Measurements from ENCODE around the gene LIX1L. TPM values are rescaled to one million over a fixed set of nuclear protein-coding genes. Genes with fewer than 3 reads are reported as not detected.
A peak's percentile ranks its signal among the peaks of the same experiment; 100 is the strongest.

LIX1L gene
- total and polyA plus RNA-seq, 12 donors = 7.1 to 30.0 (median 23.8) TPM

- peak overlapping the region; percentile 59 to 94 (median 72) for H3K4me3 ChIP-seq
- H3K27me3 ChIP-seq = peaks cover 0 to 12% (median 0%) of the 10 kb centered on the region in 7 donors
- H3K4me1 ChIP-seq = peaks cover 8 to 44% (median 19%) of the 10 kb centered on the region in 9 donors
- no peaks in the 10 kb centered on the region for H3K36me3 ChIP-seq
- ATAC-seq (peak; percentile 4 to 37 (median 28)), DNase-seq (no peak)
- 28 to 42% methylated on average over 11 of the region's 11 CpGs for WGBS, 2 donors
- H3K9me3 ChIP-seq = no peaks in the 10 kb centered on the region
- no peak for TF ChIP-seq CTCF (IDR thresholded peaks at IDR 0.05)
- intact Hi-C loops (cut with DNase I) = loop anchor here in 1 of 10 donors (1.0 kb wide), 1 partner anchor 41 kb away; the partner anchor contains the start of gene NUDT17
- H3K27ac ChIP-seq = peak overlapping the region in 7 of 10 donors; percentile 20 to 71 (median 65)
These were observed 71.4 kb downstream of the LIX1L start for GRCh38 chr1:145886390-145886789.

- H3K9me3 ChIP-seq = no peaks in the 10 kb centered on the region
- peaks cover 2 to 38% (median 13%) of the 10 kb centered on the region in 9 donors for H3K4me1 ChIP-seq
- H3K27ac ChIP-seq = peak within 1 kb of the TSS in 7 of 10 donors; percentile 20 to 71 (median 65)
- H3K36me3 ChIP-seq = no peaks in the 10 kb centered on the region
- ATAC-seq (peak; percentile 90 to 96 (median 94)), DNase-seq (peak; percentile 86)
- TF ChIP-seq CTCF (IDR thresholded peaks at IDR 0.05) = no peak
- WGBS, 2 donors = 1% methylated on average over 33 to 36 of the region's 36 CpGs
- intact Hi-C loops (cut with DNase I) = loop anchor here in 1 of 10 donors (1.0 kb wide), 1 partner anchor 41 kb away; the partner anchor contains the start of gene NUDT17
- H3K4me3 ChIP-seq = peak within 1 kb of the TSS; percentile 59 to 94 (median 72)
- H3K27me3 ChIP-seq = peaks cover 0 to 12% (median 0%) of the 10 kb centered on the region in 7 donors
These were observed 72.0 kb downstream of the LIX1L start, which contains the start of gene ANKRD35 for GRCh38 chr1:145885738-145886287. Gene ANKRD35, minus strand, starts transcription at chr1:145885866. Its CDS starts 108 bp downstream, at chr1:145885758.

- H3K9me3 ChIP-seq = no peaks in the 10 kb centered on the region
- H3K27ac ChIP-seq = no peak overlapping the region
- ATAC-seq (no peak), DNase-seq (no peak)
- no peak overlapping the region for H3K4me3 ChIP-seq
- 89 to 100% methylated on average over 1 of the region's 1 CpG for WGBS, 2 donors
- peaks cover 0 to 27% (median 9%) of the 10 kb centered on the region in 9 donors for H3K4me1 ChIP-seq
- peaks cover 0 to 12% (median 0%) of the 10 kb centered on the region in 7 donors for H3K27me3 ChIP-seq
- no peaks in the 10 kb centered on the region for H3K36me3 ChIP-seq
- intact Hi-C loops (cut with DNase I) = no loop called here
- no peak for TF ChIP-seq CTCF (IDR thresholded peaks at IDR 0.05)
These were observed 73.1 kb downstream of the LIX1L start for GRCh38 chr1:145884675-145885074.

Other genes with a start within 250 kb of the LIX1L start
- gene CD160, start 238.5 kb downstream of the LIX1L start, total RNA-seq = under 1 TPM in 2 of 10 donors, not detected in 8; 0.18 to 0.58 TPM
- under 1 TPM in 1 of 2 donors, not detected in 1; 0.03 TPM for gene CD160, start 238.5 kb downstream of the LIX1L start, polyA plus RNA-seq
- 10 to 100 TPM; 39.2 to 99.0 (median 56.3) TPM for gene RNF115, start 133.9 kb downstream of the LIX1L start, total RNA-seq
- 10 to 100 TPM; 12.8 to 25.2 TPM for gene RNF115, start 133.9 kb downstream of the LIX1L start, polyA plus RNA-seq
- gene POLR3C, start 133.8 kb downstream of the LIX1L start, total RNA-seq = 10 to 100 TPM; 11.8 to 18.1 (median 16.1) TPM
- gene POLR3C, start 133.8 kb downstream of the LIX1L start, polyA plus RNA-seq = 10 to 100 TPM in 1 of 2 donors, 1 to 10 TPM in 1; 8.0 to 11.3 TPM
- gene NUDT17, start 112.4 kb downstream of the LIX1L start, total RNA-seq = 1 to 10 TPM; 1.8 to 4.9 (median 3.6) TPM
- gene NUDT17, start 112.4 kb downstream of the LIX1L start, polyA plus RNA-seq = 1 to 10 TPM in 1 of 2 donors, under 1 TPM in 1; 0.75 to 4.0 TPM
- gene PIAS3, start 98.9 kb downstream of the LIX1L start, total RNA-seq = 10 to 100 TPM; 12.6 to 21.0 (median 15.0) TPM
- 10 to 100 TPM; 19.9 to 28.7 TPM for gene PIAS3, start 98.9 kb downstream of the LIX1L start, polyA plus RNA-seq
- gene ANKRD35, start 72.2 kb downstream of the LIX1L start, total RNA-seq = 1 to 10 TPM in 1 of 10 donors, under 1 TPM in 9; 0.28 to 1.2 (median 0.56) TPM
- 1 to 10 TPM in 1 of 2 donors, under 1 TPM in 1; 0.80 to 2.1 TPM for gene ANKRD35, start 72.2 kb downstream of the LIX1L start, polyA plus RNA-seq
- 1 to 10 TPM; 1.1 to 3.2 (median 1.6) TPM for gene ITGA10, start 48.0 kb downstream of the LIX1L start, total RNA-seq
- 1 to 10 TPM; 1.9 to 4.2 TPM for gene ITGA10, start 48.0 kb downstream of the LIX1L start, polyA plus RNA-seq
- 10 to 100 TPM; 20.4 to 26.3 (median 23.0) TPM for gene PEX11B, start 39.3 kb downstream of the LIX1L start, total RNA-seq
- gene PEX11B, start 39.3 kb downstream of the LIX1L start, polyA plus RNA-seq = 10 to 100 TPM; 17.7 to 24.5 TPM
- gene RBM8A, start 30.5 kb downstream of the LIX1L start, total RNA-seq = 10 to 100 TPM; 55.5 to 90.5 (median 67.4) TPM
- gene RBM8A, start 30.5 kb downstream of the LIX1L start, polyA plus RNA-seq = 100 to 1,000 TPM in 1 of 2 donors, 10 to 100 TPM in 1; 34.5 to 151 TPM
- 1 to 10 TPM in 6 of 10 donors, under 1 TPM in 4; 0.66 to 1.5 (median 1.0) TPM for gene ANKRD34A, start 6.6 kb upstream of the LIX1L start, total RNA-seq
- 1 to 10 TPM in 1 of 2 donors, under 1 TPM in 1; 0.88 to 1.7 TPM for gene ANKRD34A, start 6.6 kb upstream of the LIX1L start, polyA plus RNA-seq
- 10 to 100 TPM; 30.9 to 44.7 (median 38.5) TPM for gene POLR3GL, start 6.7 kb upstream of the LIX1L start, total RNA-seq
- 10 to 100 TPM; 44.2 to 64.5 TPM for gene POLR3GL, start 6.7 kb upstream of the LIX1L start, polyA plus RNA-seq
- 1,000 to 10,000 TPM in 2 of 10 donors, 100 to 1,000 TPM in 8; 544 to 1,142 (median 777) TPM for gene TXNIP, start 38.6 kb upstream of the LIX1L start, total RNA-seq
- gene TXNIP, start 38.6 kb upstream of the LIX1L start, polyA plus RNA-seq = 100 to 1,000 TPM; 231 to 681 TPM
- 100 to 1,000 TPM in 1 of 10 donors, 10 to 100 TPM in 9; 26.8 to 115 (median 76.5) TPM for gene HJV, start 63.7 kb upstream of the LIX1L start, total RNA-seq
- gene HJV, start 63.7 kb upstream of the LIX1L start, polyA plus RNA-seq = 10 to 100 TPM in 1 of 2 donors, under 1 TPM in 1; 0.52 to 18.8 TPM
- 1 to 10 TPM in 5 of 10 donors, under 1 TPM in 5; 0.47 to 1.7 (median 0.96) TPM for gene NBPF10, start 186.8 kb upstream of the LIX1L start, total RNA-seq
- gene NBPF10, start 186.8 kb upstream of the LIX1L start, polyA plus RNA-seq = under 1 TPM; 0.22 to 0.30 TPM

Data from heart right ventricle (tissue), 16 donors.